Stimulated activated CD4-positive, alpha-beta T cell treated with anti-CD3 and anti-CD28 coated beads, Interleukin-4, amount 100 ng/mL, for 24 hours (primary cell): ENCODE data around the gene RNF144A.
A peak's percentile ranks its signal among the peaks of the same experiment; 100 is the strongest.

Experiments used
- DNase-seq: peaks from one replicate; pipeline ENCODE4 v3.0.0-alpha.2; 2020

Gene RNF144A

GRCh38 chr2:7027956-7028655, 110.9 kb downstream of the RNF144A start:
- DNase-seq: no peak

- DNase-seq: no peak
Measured at GRCh38 chr2:7028846-7029245, 111.6 kb downstream of the RNF144A start.

GRCh38 chr2:7029291-7030059, 112.3 kb downstream of the RNF144A start:
- DNase-seq: no peak

GRCh38 chr2:7030810-7031209, 113.6 kb downstream of the RNF144A start:
- DNase-seq: no peak

GRCh38 chr2:7031547-7032245, 114.5 kb downstream of the RNF144A start:
- peak; percentile 34 for DNase-seq

GRCh38 chr2:7032371-7032770, 115.2 kb downstream of the RNF144A start:
- no peak for DNase-seq

- DNase-seq: no peak
Measured at GRCh38 chr2:7033136-7033960, 116.1 kb downstream of the RNF144A start.

GRCh38 chr2:7034303-7034702, 117.1 kb downstream of the RNF144A start:
- no peak for DNase-seq

GRCh38 chr2:7035884-7036283, 118.7 kb downstream of the RNF144A start:
- no peak for DNase-seq

GRCh38 chr2:7037340-7038333, 120.4 kb downstream of the RNF144A start:
- DNase-seq: peak; percentile 51

- DNase-seq: no peak
Measured at GRCh38 chr2:7040547-7040946, 123.3 kb downstream of the RNF144A start.

- no peak for DNase-seq
Measured at GRCh38 chr2:7041421-7041820, 124.2 kb downstream of the RNF144A start.

- no peak for DNase-seq
Measured at GRCh38 chr2:7043690-7044089, 126.5 kb downstream of the RNF144A start.

GRCh38 chr2:7044253-7045250, 127.3 kb downstream of the RNF144A start:
- peak; percentile 74 for DNase-seq

- no peak for DNase-seq
Measured at GRCh38 chr2:7045601-7046590, 128.7 kb downstream of the RNF144A start.

GRCh38 chr2:7047661-7048060, 130.4 kb downstream of the RNF144A start:
- no peak for DNase-seq

- no peak for DNase-seq
Measured at GRCh38 chr2:7048762-7049294, 131.6 kb downstream of the RNF144A start.

GRCh38 chr2:7052404-7052803, 135.2 kb downstream of the RNF144A start:
- no peak for DNase-seq
